B cell (primary cell): Measurements from ENCODE around the gene MID1. TPM values are rescaled to one million over a fixed set of nuclear protein-coding genes. Genes with fewer than 3 reads are reported as not detected.

Source experiments
- ATAC-seq: fragments of 200-7000 bp; cut with Tn5 transposase; one replicate; pipeline ENCODE4 v1.10.0; 2021; ENCODE audit warnings: low read depth, mild to moderate bottlenecking, moderate number of reproducible peaks, moderate library complexity
- CTCF ChIA-PET: fragments of 350-600 bp; sonication (Branson Sonifier 250); formaldehyde crosslinking; loops from one replicate; lab custom pipeline; 2021; ENCODE audit warnings: antibody characterized with exemption, inconsistent platforms; lab: Charles Lee
- POLR2A ChIA-PET: fragments of 350-600 bp; sonication (Branson Sonifier 250); formaldehyde crosslinking; loops from one replicate; lab custom pipeline; 2021; ENCODE audit warnings: antibody characterized with exemption; lab: Charles Lee
- DNase-seq: peaks from one replicate; pipeline ENCODE4 v3.0.0; 2013
- H2AFZ ChIP-seq: 2 replicates; pipeline ENCODE4 v1.6.1; 2012; ENCODE audit warnings: mild to moderate bottlenecking, low read depth, low read length; ENCODE audit not compliant: insufficient read depth, poor library complexity, severe bottlenecking
- H3K27ac ChIP-seq, 2 donors: 1 replicate in 1 of 2; 2 replicates in 1 of 2; pipeline ENCODE4 v1.5.1; 2012 to 2013; ENCODE audit warnings: low read length in 2 of 2, mild to moderate bottlenecking in 2 of 2, moderate library complexity in 1 of 2
- H3K27me3 ChIP-seq, 4 experiments: fragments of 200-600 bp in 1 of 4; sonication (generic) in 1 of 4; replicated peaks in 1 of 4; 1 replicate in 2 of 4; 2 replicates in 2 of 4; pipeline versions ENCODE4 v1.6.1 to v1.7.0; 2013 to 2016; ENCODE audit warnings: low read length in 3 of 4, mild to moderate bottlenecking in 2 of 4, mixed read lengths in 1 of 4, moderate library complexity in 1 of 4; ENCODE audit not compliant: insufficient read depth in 4 of 4, control insufficient read depth in 3 of 4; ENCODE audit errors: control extremely low read depth in 1 of 4
- H3K36me3 ChIP-seq, 2 experiments: replicated peaks in 1 of 2; 1 replicate in 1 of 2; 2 replicates in 1 of 2; pipeline versions ENCODE4 v1.6.1 to v1.7.1; 2013; ENCODE audit warnings: low read length in 1 of 2; ENCODE audit not compliant: insufficient read depth in 2 of 2, control insufficient read depth in 1 of 2; ENCODE audit errors: control extremely low read depth in 1 of 2, extremely low read depth in 1 of 2
- H3K4me1 ChIP-seq, 2 donors: fragments of 200-600 bp in 1 of 2; sonication (generic) in 1 of 2; 1 replicate in 1 of 2; 2 replicates in 1 of 2; pipeline versions ENCODE4 v1.5.1 to v1.6.1; 2013 to 2017; ENCODE audit warnings: low read length in 2 of 2; ENCODE audit not compliant: control insufficient read depth in 2 of 2, insufficient read depth in 2 of 2
- H3K4me2 ChIP-seq: replicated peaks from 2 replicates; pipeline ENCODE3; 2012; ENCODE audit warnings: mild to moderate bottlenecking, low read depth, low read length; ENCODE audit not compliant: poor library complexity, severe bottlenecking
- H3K4me3 ChIP-seq, 5 experiments: fragments of 200-600 bp in 1 of 5; sonication (generic) in 1 of 5; 1 replicate in 3 of 5; 2 replicates in 2 of 5; pipeline versions ENCODE4 v1.5.1 to v1.7.0; 2011 to 2016; ENCODE audit warnings: low read length in 4 of 5, mild to moderate bottlenecking in 4 of 5, low read depth in 2 of 5, control low read depth in 1 of 5, moderate library complexity in 1 of 5; ENCODE audit not compliant: insufficient read depth in 1 of 5; ENCODE audit errors: control extremely low read depth in 1 of 5, extremely low read depth in 1 of 5
- H3K79me2 ChIP-seq: fragments of 200-600 bp; sonication (generic); one replicate; pipeline ENCODE4 v1.6.0; 2016; ENCODE audit warnings: low read length; ENCODE audit not compliant: control insufficient read depth, insufficient read depth
- H3K9ac ChIP-seq: fragments of 200-600 bp; sonication (generic); 2 replicates; pipeline ENCODE4 v1.6.1; 2017; ENCODE audit warnings: mild to moderate bottlenecking, low read length, moderate library complexity
- H3K9me3 ChIP-seq, 3 donors: one replicate each; pipeline versions ENCODE4 v1.6.1 to v1.7.1; 2013; ENCODE audit warnings: low read length in 2 of 3; ENCODE audit not compliant: control insufficient read depth in 2 of 3, insufficient read depth in 1 of 3; ENCODE audit errors: control extremely low read depth in 1 of 3
- H4K20me1 ChIP-seq: 2 replicates; pipeline ENCODE4 v1.6.0; 2012; ENCODE audit warnings: mild to moderate bottlenecking, low read length; ENCODE audit not compliant: insufficient read depth, control insufficient read depth, poor library complexity, severe bottlenecking
- H3K27ac Mint-ChIP-seq: one replicate; pipeline ENCODE4 v1.8.0; 2021; ENCODE audit warnings: mixed read lengths
- H3K27me3 Mint-ChIP-seq: one replicate; pipeline ENCODE4 v1.8.0; 2021; ENCODE audit warnings: mixed read lengths
- H3K4me1 Mint-ChIP-seq: one replicate; pipeline ENCODE4 v1.8.0; 2021; ENCODE audit warnings: mixed read lengths
- H3K4me3 Mint-ChIP-seq: one replicate; pipeline ENCODE4 v1.8.0; 2021; ENCODE audit warnings: mixed read lengths
- H3K9me3 Mint-ChIP-seq: one replicate; pipeline ENCODE4 v1.8.0; 2022; ENCODE audit warnings: mixed read lengths; ENCODE audit not compliant: insufficient read depth
- CTCF ChIP-seq: fragments of 200-600 bp; IDR thresholded peaks from one replicate; pipeline ENCODE4 v1.8.0; 2022; ENCODE audit warnings: antibody characterized with exemption, mild to moderate bottlenecking
- EZH2 ChIP-seq: IDR thresholded peaks from 2 replicates; pipeline ENCODE4 v1.6.1; 2012; ENCODE audit warnings: borderline replicate concordance, low read depth, mild to moderate bottlenecking, moderate library complexity, low read length; ENCODE audit not compliant: insufficient read depth, poor library complexity, severe bottlenecking
- WGBS: methylation state at CpG from one replicate; pipeline ENCODE4 v1.1.5; 2013; ENCODE audit warnings: missing lambda C conversion rate; ENCODE audit not compliant: insufficient coverage; 5-methylcytosine and 5-hydroxymethylcytosine counted together
- intact Hi-C: fragments of 100-400 bp; cut with micrococcal nuclease; formaldehyde crosslinking; loops from one replicate; pipeline ENCODE4 v1.10.0; 2022
- polyA plus RNA-seq: library from polyadenylated mRNA; depleted of rRNA; stranded (reverse); fragments of >200 nt; gene quantifications from 2 replicates; pipeline ENCODE4 v1.2.3, GENCODE V29; 2012
- total RNA-seq, 2 donors: library from RNA; stranded (reverse); fragments of 120-200 nt in 1 of 2; gene quantifications; 1 replicate in 1 of 2; 2 replicates in 1 of 2; pipeline versions ENCODE4 v1.2.3 to v1.2.4, GENCODE V29; 2013 to 2022

The MID1 gene
- total and polyA plus RNA-seq, 2 donors (not counting 1 experiment from before 2014, with no cell fraction given), result 0.15 to 0.44 TPM

DNA sequence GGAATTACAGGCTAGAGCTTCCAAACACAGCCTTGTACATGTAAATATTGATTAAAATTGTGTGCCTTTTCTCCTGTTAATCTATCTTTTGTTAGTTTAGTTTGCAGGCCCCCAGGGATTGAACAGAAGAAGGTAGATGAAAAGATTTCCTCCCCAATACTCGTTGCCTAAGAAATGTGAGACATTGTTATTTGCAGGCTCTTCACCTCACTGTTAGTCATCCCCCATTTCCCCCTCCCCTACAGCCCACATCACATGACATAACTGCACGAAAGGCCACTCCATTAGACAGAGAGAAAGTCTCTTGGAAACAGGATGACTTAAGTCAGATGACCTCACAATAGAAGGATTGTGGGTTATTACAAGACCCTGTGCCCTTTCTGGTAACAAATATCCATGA lies 13.3 kb upstream of the MID1 start:
- H3K27ac ChIP-seq, result no peak overlapping the region
- WGBS, result no CpG with 5 or more reads among the region's 2 CpGs
- Mint-ChIP-seq H3K9me3 (no peaks in the 10 kb centered on the region), H3K4me3 (no peak overlapping the region), H3K4me1 (no peaks in the 10 kb centered on the region), H3K27ac (no peak overlapping the region), H3K27me3 (peaks cover 18% of the 10 kb centered on the region)
- H3K4me1 ChIP-seq, result no peaks in the 10 kb centered on the region
- CTCF ChIA-PET, result no interaction called here
- intact Hi-C loops, result no loop called here
- no peaks in the 10 kb centered on the region for H3K9me3 ChIP-seq
- TF ChIP-seq EZH2 (no peak), CTCF (no peak)
- POLR2A ChIA-PET, result no interaction called here
- no peaks in the 10 kb centered on the region for H4K20me1 ChIP-seq
- no peaks in the 10 kb centered on the region for H3K79me2 ChIP-seq
- H3K27me3 ChIP-seq, result peaks cover 0 to 3% (median 0%) of the 10 kb centered on the region in 4 experiments
- no peak overlapping the region for H3K9ac ChIP-seq
- H3K4me2 ChIP-seq, result no peak overlapping the region
- no peak overlapping the region for H3K4me3 ChIP-seq
- ATAC-seq, result no peak
- no peak overlapping the region for H2AFZ ChIP-seq
- no peak for DNase-seq
- no peaks in the 10 kb centered on the region for H3K36me3 ChIP-seq

DNA sequence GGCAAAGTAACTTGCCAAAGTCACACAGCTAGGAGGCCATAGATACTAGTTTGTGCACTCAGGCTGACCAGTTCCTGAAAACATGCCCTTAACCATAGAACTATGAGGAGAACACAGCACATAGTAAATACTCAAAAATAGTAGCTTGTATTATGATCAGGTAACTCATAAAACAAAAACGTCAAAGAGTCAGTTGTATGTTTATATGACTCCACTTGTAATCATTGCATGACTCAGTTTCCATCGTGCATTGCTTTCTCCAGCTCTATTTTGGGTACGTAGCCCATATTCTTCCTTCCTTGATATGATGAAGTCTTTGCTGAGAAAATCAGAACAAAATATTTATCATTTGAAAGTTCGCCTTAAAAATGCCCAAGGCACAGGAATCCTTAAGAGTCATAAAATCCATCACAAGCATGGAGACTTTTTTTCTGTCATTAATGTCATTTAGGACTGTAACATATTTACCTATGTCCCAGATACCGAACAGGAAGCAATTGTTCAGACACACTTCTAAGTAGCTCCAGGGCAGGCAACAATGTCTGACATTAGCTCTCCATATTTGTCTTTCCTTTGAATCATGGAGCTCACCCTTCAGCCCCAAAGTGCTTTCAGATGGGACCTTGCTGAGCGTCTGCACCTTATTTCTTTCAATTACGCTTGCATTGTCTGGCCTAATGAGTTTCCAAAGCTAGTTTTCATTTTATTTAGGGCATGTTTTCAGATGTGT lies 11.2 kb upstream of the MID1 start:
- TF ChIP-seq CTCF (no peak), EZH2 (no peak)
- 100% methylated on average over 1 of the region's 7 CpGs for WGBS
- no peak overlapping the region for H3K4me2 ChIP-seq
- H3K4me3 ChIP-seq, result no peak overlapping the region
- ATAC-seq (no peak), DNase-seq (no peak)
- H3K4me1 Mint-ChIP-seq, result no peaks in the 10 kb centered on the region
- no peaks in the 10 kb centered on the region for H3K9me3 ChIP-seq
- ChIA-PET POLR2A (no interaction called here), CTCF (interaction anchor here (0.6 to 1.2 kb wide), 2 partner anchors 16 to 138 kb away, joined by 3 to 5 read pairs; no protein-coding TSS in a partner anchor)
- no peak overlapping the region for H3K9ac ChIP-seq
- intact Hi-C loops, result no loop called here
- H4K20me1 ChIP-seq, result no peaks in the 10 kb centered on the region
- peaks cover 25% of the 10 kb centered on the region for H3K27me3 Mint-ChIP-seq
- no peak overlapping the region for H3K27ac Mint-ChIP-seq
- peaks cover 0 to 3% (median 0%) of the 10 kb centered on the region in 4 experiments for H3K27me3 ChIP-seq
- H3K79me2 ChIP-seq, result no peaks in the 10 kb centered on the region
- no peak overlapping the region for H2AFZ ChIP-seq
- no peaks in the 10 kb centered on the region for H3K36me3 ChIP-seq
- H3K9me3 Mint-ChIP-seq, result no peaks in the 10 kb centered on the region
- no peak overlapping the region for H3K27ac ChIP-seq
- H3K4me3 Mint-ChIP-seq, result no peak overlapping the region
- H3K4me1 ChIP-seq, result no peaks in the 10 kb centered on the region
